OCI-LY1 (cell line): Measurements from ENCODE around the gene PRMT7.

Experiments
- H2AFZ ChIP-seq: fragments of 200-600 bp; sonication (generic), shearing (Covaris generic); 2 replicates; pipeline ENCODE4 v1.6.0; 2014; ENCODE audit warnings: antibody characterized with exemption, mild to moderate bottlenecking, low read length
- H3F3A ChIP-seq: fragments of 200-600 bp; sonication (generic), shearing (Covaris generic); 2 replicates; pipeline ENCODE4 v1.6.0; 2014; ENCODE audit warnings: mild to moderate bottlenecking, antibody characterized with exemption, low read length, moderate library complexity; ENCODE audit not compliant: insufficient read depth
- H3K27ac ChIP-seq: fragments of 200-600 bp; sonication (generic); 2 replicates; pipeline ENCODE4 v1.5.1; 2014; ENCODE audit warnings: low read length, mixed run types, mild to moderate bottlenecking, low read depth; ENCODE audit not compliant: poor library complexity, severe bottlenecking
- H3K27me3 ChIP-seq: fragments of 200-600 bp; sonication (generic); 2 replicates; pipeline ENCODE4 v1.6.0; 2014; ENCODE audit warnings: antibody characterized with exemption, mild to moderate bottlenecking, low read length, moderate library complexity; ENCODE audit not compliant: insufficient read depth
- H3K36me3 ChIP-seq: fragments of 200-600 bp; sonication (generic); 2 replicates; pipeline ENCODE4 v1.6.1; 2014; ENCODE audit warnings: mild to moderate bottlenecking, antibody characterized with exemption, low read length, moderate library complexity, mixed read lengths; ENCODE audit not compliant: insufficient read depth
- H3K4me1 ChIP-seq: fragments of 200-600 bp; sonication (generic); 2 replicates; pipeline ENCODE4 v1.5.1; 2014; ENCODE audit warnings: mild to moderate bottlenecking, low read length, moderate library complexity; ENCODE audit not compliant: insufficient read depth, severe bottlenecking
- H3K4me2 ChIP-seq: fragments of 200-600 bp; sonication (generic), shearing (Covaris generic); 2 replicates; pipeline ENCODE4 v1.6.1; 2014; ENCODE audit warnings: low read length
- H3K4me3 ChIP-seq: fragments of 200-600 bp; sonication (generic); 2 replicates; pipeline ENCODE4 v1.5.1; 2014; ENCODE audit warnings: low read length, low read depth, mild to moderate bottlenecking, mixed read lengths; ENCODE audit not compliant: poor library complexity, severe bottlenecking
- H3K79me2 ChIP-seq: fragments of 200-600 bp; shearing (Covaris generic); 2 replicates; pipeline ENCODE4 v1.6.1; 2016; ENCODE audit warnings: mixed run types, low read length, mixed read lengths; ENCODE audit not compliant: insufficient read depth
- H3K9ac ChIP-seq: fragments of 200-600 bp; sonication (generic), shearing (Covaris generic); 2 replicates; pipeline ENCODE4 v1.6.1; 2014; ENCODE audit warnings: mild to moderate bottlenecking, low read length, mixed read lengths
- H3K9me2 ChIP-seq: fragments of 200-600 bp; sonication (generic), shearing (Covaris generic); 2 replicates; pipeline ENCODE4 v1.6.1; 2014; ENCODE audit warnings: low read depth, mild to moderate bottlenecking, low read length, mixed read lengths
- H3K9me3 ChIP-seq: fragments of 200-600 bp; shearing (Covaris generic); 2 replicates; pipeline ENCODE4 v1.6.1; 2014; ENCODE audit warnings: low read length, mixed read lengths
- H4K20me1 ChIP-seq: fragments of 200-600 bp; sonication (generic), shearing (Covaris generic); 2 replicates; pipeline ENCODE4 v1.6.0; 2016; ENCODE audit warnings: mild to moderate bottlenecking, low read length; ENCODE audit not compliant: insufficient read depth
- CTCF ChIP-seq: fragments of 200-600 bp; sonication (generic), shearing (Covaris generic); IDR thresholded peaks from 2 replicates; pipeline ENCODE4 v1.5.1; 2017; ENCODE audit warnings: mild to moderate bottlenecking, antibody characterized with exemption, low read length, moderate library complexity, mixed read lengths
- EZH2 ChIP-seq: fragments of 200-600 bp; sonication (generic), shearing (Covaris generic); IDR thresholded peaks from 2 replicates; pipeline ENCODE4 v1.8.0; 2017; ENCODE audit warnings: borderline replicate concordance, mixed run types, mild to moderate bottlenecking, antibody characterized with exemption, low read length, moderate library complexity, mixed read lengths

PRMT7 gene

GRCh38 chr16:68393333-68393732 is 82.5 kb downstream of the PRMT7 start:
- H3K4me3 ChIP-seq = no peak overlapping the region
- H2AFZ ChIP-seq = no peak overlapping the region
- H3K79me2 ChIP-seq = no peaks in the 10 kb centered on the region
- H3K27me3 ChIP-seq = no peaks in the 10 kb centered on the region
- no peaks in the 10 kb centered on the region for H3F3A ChIP-seq
- no peak overlapping the region for H3K9ac ChIP-seq
- no peak overlapping the region for H3K27ac ChIP-seq
- no peaks in the 10 kb centered on the region for H3K9me2 ChIP-seq
- no peaks in the 10 kb centered on the region for H4K20me1 ChIP-seq
- no peaks in the 10 kb centered on the region for H3K36me3 ChIP-seq
- no peaks in the 10 kb centered on the region for H3K9me3 ChIP-seq
- no peaks in the 10 kb centered on the region for H3K4me1 ChIP-seq
- TF ChIP-seq EZH2 (no peak), CTCF (no peak)
- H3K4me2 ChIP-seq = no peak overlapping the region

GRCh38 chr16:68395167-68395786 is 84.5 kb downstream of the PRMT7 start:
- TF ChIP-seq EZH2 = no peak
- no peak for TF ChIP-seq CTCF
- no peaks in the 10 kb centered on the region for H3K27me3 ChIP-seq
- no peaks in the 10 kb centered on the region for H3F3A ChIP-seq
- no peaks in the 10 kb centered on the region for H3K9me3 ChIP-seq
- H3K4me1 ChIP-seq = no peaks in the 10 kb centered on the region
- H3K36me3 ChIP-seq = no peaks in the 10 kb centered on the region
- no peak overlapping the region for H3K9ac ChIP-seq
- H3K4me3 ChIP-seq = no peak overlapping the region
- no peak overlapping the region for H3K4me2 ChIP-seq
- H3K27ac ChIP-seq = no peak overlapping the region
- H4K20me1 ChIP-seq = no peaks in the 10 kb centered on the region
- no peaks in the 10 kb centered on the region for H3K79me2 ChIP-seq
- H3K9me2 ChIP-seq = no peaks in the 10 kb centered on the region
- no peak overlapping the region for H2AFZ ChIP-seq

- H3K79me2 ChIP-seq = no peaks in the 10 kb centered on the region
- TF ChIP-seq CTCF (no peak), EZH2 (no peak)
- H2AFZ ChIP-seq = no peak overlapping the region
- H3K9ac ChIP-seq = no peak overlapping the region
- no peaks in the 10 kb centered on the region for H3K27me3 ChIP-seq
- H4K20me1 ChIP-seq = no peaks in the 10 kb centered on the region
- no peaks in the 10 kb centered on the region for H3K9me2 ChIP-seq
- no peak overlapping the region for H3K4me2 ChIP-seq
- H3K4me1 ChIP-seq = no peaks in the 10 kb centered on the region
- no peaks in the 10 kb centered on the region for H3F3A ChIP-seq
- no peak overlapping the region for H3K27ac ChIP-seq
- H3K4me3 ChIP-seq = no peak overlapping the region
- no peaks in the 10 kb centered on the region for H3K9me3 ChIP-seq
- H3K36me3 ChIP-seq = no peaks in the 10 kb centered on the region
These were observed 85.0 kb downstream of the PRMT7 start for GRCh38 chr16:68395815-68396214.
